Neural progenitor cell (in vitro differentiated cells): ENCODE data around the gene DNAI4.

Experiments
- EZH2 ChIP-seq: fragments of 200-600 bp; sonication (generic); IDR thresholded peaks from 2 replicates; pipeline ENCODE4 v1.6.1; 2017; ENCODE audit warnings: antibody characterized with exemption, mild to moderate bottlenecking, moderate library complexity
- EZH2phosphoT487 ChIP-seq: fragments of 200-600 bp; sonication (generic); IDR thresholded peaks from 2 replicates; pipeline ENCODE4 v1.6.1; 2017; ENCODE audit warnings: antibody characterized with exemption
- TF ChIP-seq, protein P1 (sequence below): fragments of 200-600 bp; sonication (generic); IDR thresholded peaks from 2 replicates; pipeline ENCODE4 v1.5.1; 2017; ENCODE audit warnings: antibody characterized with exemption, mild to moderate bottlenecking

DNA sequence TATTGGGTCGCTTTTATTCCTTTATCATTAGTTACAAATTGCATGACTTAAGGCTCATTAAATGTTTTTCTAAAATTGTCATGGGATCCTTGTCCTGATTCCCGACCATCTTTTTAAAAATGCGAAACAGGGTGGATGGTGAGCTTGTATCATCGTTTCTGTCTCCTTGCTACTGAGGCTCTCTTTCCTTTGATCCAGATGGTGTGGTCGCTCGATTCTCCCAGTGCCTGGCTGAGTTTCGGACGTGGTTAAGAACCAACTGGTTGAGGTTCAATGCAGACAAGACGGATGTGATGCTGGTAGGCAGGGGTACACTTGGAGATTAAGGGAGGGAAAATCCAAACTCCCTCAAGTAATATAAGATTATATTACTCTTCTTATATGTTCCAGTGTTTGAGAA, 1.3 kb upstream of the DNAI4 start:
- TF ChIP-seq, protein P1, sequence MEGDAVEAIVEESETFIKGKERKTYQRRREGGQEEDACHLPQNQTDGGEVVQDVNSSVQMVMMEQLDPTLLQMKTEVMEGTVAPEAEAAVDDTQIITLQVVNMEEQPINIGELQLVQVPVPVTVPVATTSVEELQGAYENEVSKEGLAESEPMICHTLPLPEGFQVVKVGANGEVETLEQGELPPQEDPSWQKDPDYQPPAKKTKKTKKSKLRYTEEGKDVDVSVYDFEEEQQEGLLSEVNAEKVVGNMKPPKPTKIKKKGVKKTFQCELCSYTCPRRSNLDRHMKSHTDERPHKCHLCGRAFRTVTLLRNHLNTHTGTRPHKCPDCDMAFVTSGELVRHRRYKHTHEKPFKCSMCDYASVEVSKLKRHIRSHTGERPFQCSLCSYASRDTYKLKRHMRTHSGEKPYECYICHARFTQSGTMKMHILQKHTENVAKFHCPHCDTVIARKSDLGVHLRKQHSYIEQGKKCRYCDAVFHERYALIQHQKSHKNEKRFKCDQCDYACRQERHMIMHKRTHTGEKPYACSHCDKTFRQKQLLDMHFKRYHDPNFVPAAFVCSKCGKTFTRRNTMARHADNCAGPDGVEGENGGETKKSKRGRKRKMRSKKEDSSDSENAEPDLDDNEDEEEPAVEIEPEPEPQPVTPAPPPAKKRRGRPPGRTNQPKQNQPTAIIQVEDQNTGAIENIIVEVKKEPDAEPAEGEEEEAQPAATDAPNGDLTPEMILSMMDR, result no peak
- TF ChIP-seq EZH2 (no peak), EZH2phosphoT487 (no peak)
